ENCODE measurements around the gene CLTB. TPM values are rescaled to one million over a fixed set of nuclear protein-coding genes. Genes with fewer than 3 reads are reported as not detected.

Gene CLTB
- total RNA-seq, 1 donor: 63.0 TPM

DNA sequence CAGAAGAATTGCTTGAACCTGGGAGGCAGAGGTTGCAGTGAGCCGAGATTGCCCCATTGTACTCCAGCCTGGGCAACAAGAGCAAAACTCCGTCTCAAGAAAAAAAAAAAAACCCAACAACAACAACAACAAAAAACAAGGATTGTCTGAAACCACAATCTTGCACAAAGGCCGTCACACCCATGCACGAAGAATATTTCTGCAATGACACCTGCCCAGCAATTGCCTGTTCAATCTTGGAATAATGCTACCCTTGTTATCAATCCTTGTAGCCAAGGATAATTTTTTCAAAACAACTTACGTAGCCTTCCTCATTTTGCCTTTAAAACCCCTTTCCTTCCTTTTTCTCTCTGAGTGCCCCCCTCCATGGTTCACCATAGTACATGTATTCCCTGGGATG, 3.7 kb upstream of the CLTB start:
- Histone ChIP-seq H3K4me1 (ENCODE audit: insufficient read depth, low read length) (peaks cover 10% of the 10 kb centered on the region), H3K36me3 (ENCODE audit: insufficient read depth, low read length) (no peaks in the 10 kb centered on the region), H3K4me3 (ENCODE audit: insufficient read depth, low read length) (no peak overlapping the region), H3K9me3 (ENCODE audit: low read depth, low read length) (no peaks in the 10 kb centered on the region), H3K79me2 (ENCODE audit: insufficient read depth, low read length) (peaks cover 13% of the 10 kb centered on the region), H3K27me3 (ENCODE audit: insufficient read depth, low read length) (peaks cover 14% of the 10 kb centered on the region), H4K20me1 (ENCODE audit: insufficient read depth, low read length) (peaks cover 2% of the 10 kb centered on the region), H3K4me2 (ENCODE audit: insufficient read depth, low read length) (no peak overlapping the region), H3K27ac (ENCODE audit: low read depth, low read length) (no peak overlapping the region), H2AFZ (ENCODE audit: low read length) (no peak overlapping the region)
- TF ChIP-seq CTCF (IDR thresholded peaks at IDR 0.05; ENCODE audit: extremely low read depth, low read depth, low read length): no peak
- no peak for DNase-seq (ENCODE audit: insufficient read length, low spot score, missing footprints)

- Histone ChIP-seq H3K36me3 (ENCODE audit: insufficient read depth, low read length) (no peaks in the 10 kb centered on the region), H3K27me3 (ENCODE audit: insufficient read depth, low read length) (peaks cover 9% of the 10 kb centered on the region), H3K27ac (ENCODE audit: low read depth, low read length) (no peak overlapping the region), H2AFZ (ENCODE audit: low read length) (no peak overlapping the region), H3K9me3 (ENCODE audit: low read depth, low read length) (no peaks in the 10 kb centered on the region), H3K4me2 (ENCODE audit: insufficient read depth, low read length) (no peak overlapping the region), H3K4me1 (ENCODE audit: insufficient read depth, low read length) (peaks cover 11% of the 10 kb centered on the region), H4K20me1 (ENCODE audit: insufficient read depth, low read length) (peaks cover 17% of the 10 kb centered on the region), H3K79me2 (ENCODE audit: insufficient read depth, low read length) (peaks cover 31% of the 10 kb centered on the region), H3K4me3 (ENCODE audit: insufficient read depth, low read length) (no peak overlapping the region)
- DNase-seq (ENCODE audit: insufficient read length, low spot score, missing footprints): no peak
- TF ChIP-seq CTCF (IDR thresholded peaks at IDR 0.05; ENCODE audit: extremely low read depth, low read depth, low read length): no peak
Measured at GRCh38 chr5:176418251-176418650, 1.9 kb upstream of the CLTB start.

DNA sequence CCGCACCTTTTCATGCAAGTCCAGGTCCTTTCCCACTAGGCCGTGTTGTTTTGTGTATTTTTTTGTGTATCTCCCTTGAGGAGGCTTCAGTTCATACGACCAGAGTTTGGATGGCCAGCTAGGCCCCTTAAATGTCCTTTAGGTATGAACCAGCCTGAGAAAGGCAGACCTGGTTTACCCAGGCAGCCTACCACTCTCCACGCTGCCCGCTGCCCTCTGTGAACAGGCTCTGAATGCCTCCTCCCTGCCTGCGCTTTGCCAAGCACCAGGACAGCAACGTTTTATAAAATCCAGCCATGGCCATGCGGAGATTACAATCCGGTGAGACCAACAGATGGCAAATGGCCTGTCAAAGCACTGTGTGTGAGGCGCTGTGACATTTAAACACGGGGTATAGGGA, 626 bp upstream of the CLTB start:
- DNase-seq (ENCODE audit: insufficient read length, low spot score, missing footprints): no peak
- no peaks in the 10 kb centered on the region for H3K36me3 ChIP-seq (ENCODE audit: insufficient read depth, low read length)
- H3K4me3 ChIP-seq (ENCODE audit: insufficient read depth, low read length): peak overlapping the region; percentile 91
- H3K9me3 ChIP-seq (ENCODE audit: low read depth, low read length): no peaks in the 10 kb centered on the region
- TF ChIP-seq CTCF (IDR thresholded peaks at IDR 0.05; ENCODE audit: extremely low read depth, low read depth, low read length): no peak
- H2AFZ ChIP-seq (ENCODE audit: low read length): peak overlapping the region; percentile 84
- H4K20me1 ChIP-seq (ENCODE audit: insufficient read depth, low read length): peaks cover 27% of the 10 kb centered on the region
- no peak overlapping the region for H3K27ac ChIP-seq (ENCODE audit: low read depth, low read length)
- H3K79me2 ChIP-seq (ENCODE audit: insufficient read depth, low read length): peaks cover 42% of the 10 kb centered on the region
- H3K4me2 ChIP-seq (ENCODE audit: insufficient read depth, low read length): peak overlapping the region; percentile 69
- peaks cover 11% of the 10 kb centered on the region for H3K4me1 ChIP-seq (ENCODE audit: insufficient read depth, low read length)
- H3K27me3 ChIP-seq (ENCODE audit: insufficient read depth, low read length): peaks cover 9% of the 10 kb centered on the region

GRCh38 chr5:176415240-176415951, 943 bp downstream of the CLTB start:
- DNase-seq (ENCODE audit: insufficient read length, low spot score, missing footprints): no peak
- Histone ChIP-seq H3K27ac (ENCODE audit: low read depth, low read length) (peak overlapping the region; percentile 75), H3K27me3 (ENCODE audit: insufficient read depth, low read length) (peaks cover under 1% of the 10 kb centered on the region), H3K9me3 (ENCODE audit: low read depth, low read length) (no peaks in the 10 kb centered on the region), H3K4me2 (ENCODE audit: insufficient read depth, low read length) (peak overlapping the region; percentile 77), H3K4me3 (ENCODE audit: insufficient read depth, low read length) (peak overlapping the region; percentile 91), H3K36me3 (ENCODE audit: insufficient read depth, low read length) (peaks cover 3% of the 10 kb centered on the region), H3K4me1 (ENCODE audit: insufficient read depth, low read length) (peaks cover 16% of the 10 kb centered on the region), H4K20me1 (ENCODE audit: insufficient read depth, low read length) (peaks cover 39% of the 10 kb centered on the region), H2AFZ (ENCODE audit: low read length) (peak overlapping the region; percentile 75), H3K79me2 (ENCODE audit: insufficient read depth, low read length) (peaks cover 56% of the 10 kb centered on the region)
- TF ChIP-seq CTCF (IDR thresholded peaks at IDR 0.05; ENCODE audit: extremely low read depth, low read depth, low read length): no peak
